ENCODE data around the gene PTPN3. TPM values are rescaled to one million over a fixed set of nuclear protein-coding genes. Genes with fewer than 3 reads are reported as not detected.

Gene PTPN3
- total and polyA plus RNA-seq, 9 of the 15 experiments (the other 6 are each of a cell fraction or from before 2014, with no cell fraction given): 0.02 TPM; not detected in 8

GRCh38 chr9:109520475-109521132 is 22.5 kb upstream of the PTPN3 start (continued):
- no peak for TF ChIP-seq PRDM10 (IDR thresholded peaks at IDR 0.05; ENCODE audit: partially characterized antibody)
- peak; percentile 35; the same call in 1 of the 2 replicates for TF ChIP-seq REST (IDR thresholded peaks at IDR 0.05; ENCODE audit: borderline replicate concordance)
- TF ChIP-seq REST (CRISPR knock-in tag; IDR thresholded peaks at IDR 0.05; ENCODE audit: low read depth): no peak
- TF ChIP-seq ETS2 (tag; IDR thresholded peaks at IDR 0.05; ENCODE audit: borderline replicate concordance, poor library complexity, severe bottlenecking): no peak
- no peak for TF ChIP-seq BRD4 (IDR thresholded peaks at IDR 0.05)
- TF ChIP-seq SETDB1 (IDR thresholded peaks at IDR 0.05; ENCODE audit: low read length): no peak
- peak; percentile 78 to 86 (median 84) for TF ChIP-seq CTCF (IDR thresholded peaks at IDR 0.05 in 2 of 3, conservative IDR thresholded peaks at IDR 0.05 in 1 of 3; ENCODE audit: insufficient read depth in 2 of 3, low read depth in 1 of 3, low read length in 3 of 3)
- TF ChIP-seq SMC3 (conservative IDR thresholded peaks at IDR 0.05; ENCODE audit: insufficient read depth, low read depth, low read length): peak; percentile 59
- peak; percentile 64 to 81 for TF ChIP-seq RAD21 (CRISPR knock-in tag; conservative IDR thresholded peaks at IDR 0.05 in 1 of 2, IDR thresholded peaks at IDR 0.05 in 1 of 2)
- TF ChIP-seq, protein P1, sequence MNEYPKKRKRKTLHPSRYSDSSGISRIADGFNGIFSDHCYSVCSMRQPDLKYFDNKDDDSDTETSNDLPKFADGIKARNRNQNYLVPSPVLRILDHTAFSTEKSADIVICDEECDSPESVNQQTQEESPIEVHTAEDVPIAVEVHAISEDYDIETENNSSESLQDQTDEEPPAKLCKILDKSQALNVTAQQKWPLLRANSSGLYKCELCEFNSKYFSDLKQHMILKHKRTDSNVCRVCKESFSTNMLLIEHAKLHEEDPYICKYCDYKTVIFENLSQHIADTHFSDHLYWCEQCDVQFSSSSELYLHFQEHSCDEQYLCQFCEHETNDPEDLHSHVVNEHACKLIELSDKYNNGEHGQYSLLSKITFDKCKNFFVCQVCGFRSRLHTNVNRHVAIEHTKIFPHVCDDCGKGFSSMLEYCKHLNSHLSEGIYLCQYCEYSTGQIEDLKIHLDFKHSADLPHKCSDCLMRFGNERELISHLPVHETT (CRISPR knock-in tag; conservative IDR thresholded peaks at IDR 0.05 in 1 of 2, IDR thresholded peaks at IDR 0.05 in 1 of 2): no peak
